KG1 (cell line): ENCODE measurements around the gene ZBTB37.
"Not testable (repeated sequence)": the region's sequence is repeated elsewhere in the genome, so short reads cannot be mapped to it uniquely, and the experiment has no call there.

Source experiments
- DNase-seq: peaks from one replicate; lab custom pipeline; 2025; lab: John Stamatoyannopoulos, UW

The ZBTB37 gene

GRCh38 chr1:173914366-173914871 is 46.2 kb downstream of the ZBTB37 start:
- DNase-seq: no peak

GRCh38 chr1:173915596-173915995 is 47.4 kb downstream of the ZBTB37 start:
- no peak for DNase-seq

GRCh38 chr1:173916667-173917066 is 48.5 kb downstream of the ZBTB37 start:
- no peak for DNase-seq

- no peak for DNase-seq
These were observed 49.0 kb downstream of the ZBTB37 start, which contains the start of gene SERPINC1 for GRCh38 chr1:173917149-173917548. Gene SERPINC1 (minus strand): TSS chr1:173917327. CDS start chr1:173917259, 68 bp downstream.

GRCh38 chr1:173917635-173918493 is 49.7 kb downstream of the ZBTB37 start:
- no peak for DNase-seq

GRCh38 chr1:173920861-173921260 is 52.7 kb downstream of the ZBTB37 start:
- no peak for DNase-seq

- DNase-seq: no peak
These were observed 57.4 kb downstream of the ZBTB37 start for GRCh38 chr1:173925306-173926242.

- not testable (repeated sequence) for DNase-seq
These were observed 62.4 kb downstream of the ZBTB37 start for GRCh38 chr1:173930541-173930940.

GRCh38 chr1:173934440-173934839 is 66.3 kb downstream of the ZBTB37 start:
- DNase-seq: no peak

GRCh38 chr1:173937062-173937461 is 68.9 kb downstream of the ZBTB37 start:
- no peak for DNase-seq

- no peak for DNase-seq
These were observed 78.3 kb downstream of the ZBTB37 start for GRCh38 chr1:173946380-173946921.

- no peak for DNase-seq
These were observed 80.4 kb downstream of the ZBTB37 start for GRCh38 chr1:173948594-173948993.
